HG02840 (cell line): ENCODE results near the gene VSTM4.

Experiments used
- ATAC-seq: cut with Tn5 transposase; IDR thresholded peaks from one replicate; pipeline ENCODE4 v1.9.1; 2021; ENCODE audit warnings: mild to moderate bottlenecking, moderate library complexity, moderate number of reproducible peaks; ENCODE audit not compliant: unreplicated experiment, low FRiP score

The VSTM4 gene

GRCh38 chr10:49115015-49115795, at the start of gene VSTM4:
TSS of gene VSTM4 (minus strand) at chr10:49115522. CDS start at chr10:49115485, 37 bp downstream.
- ATAC-seq = no peak

DNA sequence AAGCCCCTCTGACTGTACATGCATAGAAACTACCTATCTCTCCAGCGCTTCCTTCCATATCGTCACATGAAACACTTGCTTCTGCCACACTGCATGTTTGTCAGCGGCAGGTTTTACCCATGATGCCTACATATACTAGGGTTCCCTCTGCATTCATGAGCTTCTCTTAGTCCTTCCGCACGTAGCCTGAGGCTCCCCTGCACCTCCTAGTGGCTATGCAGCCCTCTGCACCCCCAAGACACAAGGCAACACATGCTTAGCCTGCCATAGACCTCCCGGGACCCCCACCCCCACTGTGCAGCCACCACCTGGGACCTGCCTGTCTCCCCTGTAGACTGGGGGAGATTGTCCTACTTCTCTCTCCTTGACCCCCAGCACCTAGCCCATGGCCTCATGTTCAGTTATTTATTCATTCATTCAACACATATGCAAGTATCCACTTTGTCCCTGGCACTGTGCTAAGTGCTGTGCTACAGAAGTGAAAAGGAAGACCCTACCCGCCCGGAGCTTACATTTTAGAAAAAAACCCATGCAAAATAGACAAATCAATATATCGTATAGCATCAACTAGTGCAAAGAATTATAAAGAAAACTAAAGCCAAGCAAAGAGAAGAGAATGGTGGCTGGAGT, 49.4 kb upstream of the VSTM4 start:
- no peak for ATAC-seq

DNA sequence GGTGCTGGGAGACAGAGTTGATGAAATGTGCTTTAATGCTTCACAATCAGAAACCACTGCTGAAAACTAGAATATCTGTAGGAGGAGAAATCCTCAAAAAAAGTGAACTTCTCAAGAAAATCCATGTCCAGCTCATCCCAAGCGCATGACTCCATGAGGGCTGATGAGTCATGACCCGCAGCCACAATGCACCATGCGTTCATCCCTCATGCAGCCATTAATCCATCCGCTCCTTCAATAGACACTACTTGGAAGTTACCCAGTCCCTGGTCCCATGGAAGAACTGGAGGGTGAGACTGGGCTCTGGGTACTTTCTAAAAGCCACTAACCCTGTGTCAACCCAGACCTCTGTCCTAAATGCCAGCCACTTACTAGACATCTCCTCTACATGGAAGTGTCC, 48.4 kb upstream of the VSTM4 start:
- ATAC-seq = no peak

- ATAC-seq = no peak
These were observed 47.5 kb upstream of the VSTM4 start for GRCh38 chr10:49162761-49163310.

DNA sequence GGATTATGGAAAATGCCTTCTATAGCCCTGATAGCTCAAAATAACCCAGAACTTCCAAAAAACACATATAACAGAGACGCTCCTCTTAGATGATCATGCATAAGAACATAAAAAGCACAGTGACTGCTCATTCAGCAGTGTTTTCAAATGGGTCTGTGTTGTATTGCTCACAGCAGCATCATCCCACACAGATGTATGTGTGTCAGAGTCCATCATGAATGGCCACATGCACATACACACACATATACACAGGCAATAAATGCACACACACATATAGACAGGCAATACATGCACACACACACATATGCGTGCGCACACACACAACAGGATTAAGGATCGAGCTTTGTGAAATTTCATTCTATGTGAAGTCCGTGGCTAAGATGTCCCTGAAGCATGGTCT, 46.7 kb upstream of the VSTM4 start:
- no peak for ATAC-seq

DNA sequence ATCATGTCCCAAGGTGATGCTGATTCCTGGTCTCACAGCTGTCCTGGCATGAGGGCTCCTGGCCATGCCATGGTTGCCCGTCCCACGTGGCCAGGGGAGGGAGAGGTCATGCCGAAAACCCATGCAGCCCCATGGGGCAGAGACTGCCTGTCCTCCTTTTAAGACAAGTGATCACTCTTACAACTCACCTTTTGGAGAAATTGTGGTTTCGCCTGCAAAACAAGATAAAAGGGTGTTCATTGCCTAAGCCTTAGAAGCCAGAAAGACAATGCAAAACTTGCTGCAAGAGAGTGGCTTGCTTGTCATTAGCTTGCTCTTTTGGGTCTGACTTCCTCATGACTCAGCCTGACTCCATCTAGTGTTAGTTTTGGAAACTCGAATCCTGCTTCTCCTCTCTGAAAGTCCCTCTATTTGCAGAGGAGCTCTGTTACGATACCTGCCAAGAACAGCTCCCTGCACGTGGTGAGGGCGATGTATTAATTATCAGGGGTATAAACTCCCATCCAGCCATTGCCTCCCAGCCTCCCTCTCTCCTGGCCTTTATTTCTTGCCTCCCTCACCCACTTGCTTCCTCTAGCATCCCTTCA, 46.2 kb upstream of the VSTM4 start:
- no peak for ATAC-seq

DNA sequence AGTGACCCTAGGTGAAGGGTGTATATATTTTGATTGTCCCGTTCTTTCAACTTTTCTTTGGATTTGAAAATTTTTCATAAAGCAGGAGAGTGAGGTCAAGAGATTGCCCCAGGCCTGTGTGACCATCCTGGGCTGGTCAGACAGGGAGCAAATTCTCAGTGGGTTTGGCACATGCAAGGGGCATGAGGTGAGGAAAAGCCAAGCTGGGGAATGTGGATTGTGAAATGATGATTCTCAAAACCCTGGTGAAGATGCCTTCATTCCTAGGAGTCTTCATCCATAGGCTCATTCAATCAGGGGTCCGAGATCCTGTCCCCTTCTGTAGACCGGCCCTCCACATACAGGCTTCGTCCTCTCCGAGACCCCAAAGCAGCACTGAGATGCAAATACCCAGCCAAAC, 45.5 kb upstream of the VSTM4 start:
- no peak for ATAC-seq

- ATAC-seq = no peak
These were observed 44.8 kb upstream of the VSTM4 start for GRCh38 chr10:49160110-49160509.

- ATAC-seq = no peak
These were observed 43.6 kb upstream of the VSTM4 start for GRCh38 chr10:49158915-49159314.

DNA sequence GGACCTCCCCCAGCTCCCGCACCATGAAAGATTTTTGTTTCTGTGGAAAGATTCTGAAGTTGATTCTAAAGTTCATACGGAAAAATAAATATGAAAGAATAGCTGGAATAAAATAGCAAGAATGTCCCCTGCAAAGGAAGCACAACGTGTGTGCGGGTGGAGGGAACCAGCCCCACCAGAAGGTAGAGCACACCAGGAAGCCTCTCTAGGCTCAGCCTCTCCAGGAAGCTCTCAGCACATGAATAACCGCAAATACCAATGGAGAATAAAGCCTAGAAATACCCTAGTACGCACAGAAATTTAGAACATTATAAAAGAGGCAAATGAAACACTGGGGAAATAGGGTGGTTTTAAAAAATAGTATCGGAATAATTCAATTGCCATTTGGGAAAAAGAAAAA, 43.1 kb upstream of the VSTM4 start:
- ATAC-seq = no peak

DNA sequence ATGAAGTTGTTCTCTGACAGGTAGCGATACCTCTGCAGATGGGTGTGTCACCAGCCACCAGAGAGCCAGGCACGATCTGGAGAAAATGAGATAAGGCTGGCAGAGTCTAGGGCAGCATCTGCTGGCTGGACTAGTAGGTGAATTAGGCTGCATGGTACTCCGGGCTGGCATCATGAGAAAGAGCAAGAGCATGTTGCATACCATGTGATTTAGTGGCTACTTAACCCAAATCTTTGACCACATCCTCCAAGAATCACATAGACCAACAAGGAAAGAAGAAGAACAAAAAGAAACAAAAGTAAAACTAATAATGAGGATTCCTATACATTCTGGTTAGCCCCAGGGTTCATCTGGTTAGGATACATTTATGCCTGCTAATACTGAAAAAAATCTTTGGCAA, 41.9 kb upstream of the VSTM4 start:
- ATAC-seq = no peak

GRCh38 chr10:49154641-49155040, 39.3 kb upstream of the VSTM4 start:
- ATAC-seq = no peak

GRCh38 chr10:49153971-49154370, 38.6 kb upstream of the VSTM4 start:
- no peak for ATAC-seq

DNA sequence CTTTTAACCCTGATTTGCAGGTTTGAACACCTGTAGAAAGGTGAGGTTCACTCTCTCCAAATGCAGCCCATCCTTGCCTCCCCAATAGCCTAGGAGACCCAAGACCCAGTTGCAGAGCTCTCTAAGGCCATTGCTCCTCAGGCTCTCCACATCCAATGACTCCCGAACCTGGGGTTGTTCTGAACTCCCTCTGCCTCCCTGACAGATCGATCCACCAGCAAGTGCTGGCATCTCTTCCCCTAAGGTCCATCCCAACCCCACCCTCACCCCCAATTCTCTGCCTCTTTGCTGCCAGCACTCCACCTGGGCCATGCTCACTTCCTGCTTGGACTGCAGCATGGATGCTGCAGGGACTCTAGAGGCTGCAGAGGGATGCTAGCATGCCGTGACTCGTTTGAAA, 37.8 kb upstream of the VSTM4 start:
- ATAC-seq = no peak

GRCh38 chr10:49152663-49153062, 37.3 kb upstream of the VSTM4 start:
- no peak for ATAC-seq

- no peak for ATAC-seq
These were observed 36.7 kb upstream of the VSTM4 start for GRCh38 chr10:49152037-49152436.

- no peak for ATAC-seq
These were observed 36.2 kb upstream of the VSTM4 start for GRCh38 chr10:49151481-49151880.

GRCh38 chr10:49151025-49151445, 35.7 kb upstream of the VSTM4 start:
- no peak for ATAC-seq

- no peak for ATAC-seq
These were observed 35.1 kb upstream of the VSTM4 start for GRCh38 chr10:49150426-49150825.

GRCh38 chr10:49149881-49150280, 34.6 kb upstream of the VSTM4 start:
- ATAC-seq = no peak

GRCh38 chr10:49144058-49144720, 28.9 kb upstream of the VSTM4 start:
- no peak for ATAC-seq
